Esophagus squamous epithelium (tissue), 4 donors: ENCODE data around the gene CTR9.

Experiments
- POLR2A ChIP-seq, 4 donors: fragments of 450-650 bp; IDR thresholded peaks; one replicate each; pipeline ENCODE4 v1.6.1; 2017; ENCODE audit warnings: antibody characterized with exemption in 4 of 4, mild to moderate bottlenecking in 4 of 4, moderate library complexity in 3 of 4
- TF ChIP-seq, protein P1 (sequence below), 6 experiments: fragments of 450-650 bp in 4 of 6; fragments of 200-600 bp in 2 of 6; sonication (generic) in 2 of 6; IDR thresholded peaks; one replicate each; pipeline ENCODE4 v1.5.1; 2016 to 2019; ENCODE audit warnings: antibody characterized with exemption in 6 of 6, mild to moderate bottlenecking in 4 of 6, moderate library complexity in 4 of 6

DNA sequence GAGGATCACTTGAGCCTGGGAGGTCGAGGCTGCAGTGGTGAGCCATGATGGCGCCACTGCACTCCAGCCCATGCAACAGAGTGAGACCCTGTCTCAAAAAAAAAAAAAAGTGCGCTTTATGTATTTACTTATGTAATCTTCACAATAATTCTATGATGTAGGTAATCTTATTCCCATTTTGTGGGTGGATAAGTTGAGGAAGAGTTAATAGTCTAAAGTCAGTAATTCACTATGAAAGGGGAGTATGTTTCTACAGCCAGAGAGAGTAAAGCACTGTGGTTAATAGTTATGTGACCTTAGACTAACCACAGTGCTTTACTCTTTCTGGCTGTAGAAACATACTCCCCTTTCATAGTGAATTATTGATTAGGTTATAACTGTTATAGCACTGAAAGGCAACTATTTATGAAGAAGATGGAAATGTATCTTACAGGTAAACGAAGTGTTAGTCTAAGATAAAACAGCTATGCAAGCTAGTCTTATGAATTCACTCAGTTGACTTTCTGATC is 11.9 kb downstream of the CTR9 start:
- TF ChIP-seq, protein P1, sequence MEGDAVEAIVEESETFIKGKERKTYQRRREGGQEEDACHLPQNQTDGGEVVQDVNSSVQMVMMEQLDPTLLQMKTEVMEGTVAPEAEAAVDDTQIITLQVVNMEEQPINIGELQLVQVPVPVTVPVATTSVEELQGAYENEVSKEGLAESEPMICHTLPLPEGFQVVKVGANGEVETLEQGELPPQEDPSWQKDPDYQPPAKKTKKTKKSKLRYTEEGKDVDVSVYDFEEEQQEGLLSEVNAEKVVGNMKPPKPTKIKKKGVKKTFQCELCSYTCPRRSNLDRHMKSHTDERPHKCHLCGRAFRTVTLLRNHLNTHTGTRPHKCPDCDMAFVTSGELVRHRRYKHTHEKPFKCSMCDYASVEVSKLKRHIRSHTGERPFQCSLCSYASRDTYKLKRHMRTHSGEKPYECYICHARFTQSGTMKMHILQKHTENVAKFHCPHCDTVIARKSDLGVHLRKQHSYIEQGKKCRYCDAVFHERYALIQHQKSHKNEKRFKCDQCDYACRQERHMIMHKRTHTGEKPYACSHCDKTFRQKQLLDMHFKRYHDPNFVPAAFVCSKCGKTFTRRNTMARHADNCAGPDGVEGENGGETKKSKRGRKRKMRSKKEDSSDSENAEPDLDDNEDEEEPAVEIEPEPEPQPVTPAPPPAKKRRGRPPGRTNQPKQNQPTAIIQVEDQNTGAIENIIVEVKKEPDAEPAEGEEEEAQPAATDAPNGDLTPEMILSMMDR (IDR thresholded peaks at IDR 0.05), result no peak
- no peak for TF ChIP-seq POLR2A (IDR thresholded peaks at IDR 0.05)
